Activated naive CD4-positive, alpha-beta T cell treated with anti-CD3 and anti-CD28 coated beads, Interleukin-2, amount 50 U/mL, for 16 hours (primary cell): ENCODE results near the gene ATP6V1C2.
"Not testable (repeated sequence)": the region's sequence is repeated elsewhere in the genome, so short reads cannot be mapped to it uniquely, and the experiment has no call there.

Experiments
- DNase-seq: peaks from one replicate; pipeline ENCODE4 v3.0.0-alpha.2; 2020

The ATP6V1C2 gene

GRCh38 chr2:10787176-10787968 is 65.9 kb downstream of the ATP6V1C2 start:
- no peak for DNase-seq

GRCh38 chr2:10788855-10789254 is 67.4 kb downstream of the ATP6V1C2 start:
- no peak for DNase-seq

- DNase-seq: no peak
Measured at GRCh38 chr2:10790228-10790973, 69.0 kb downstream of the ATP6V1C2 start.

- no peak for DNase-seq
Measured at GRCh38 chr2:10792001-10792634, 70.7 kb downstream of the ATP6V1C2 start.

GRCh38 chr2:10792660-10793400 is 71.4 kb downstream of the ATP6V1C2 start:
- no peak for DNase-seq

GRCh38 chr2:10793816-10794215 is 72.4 kb downstream of the ATP6V1C2 start:
- DNase-seq: no peak

GRCh38 chr2:10794876-10795275 is 73.4 kb downstream of the ATP6V1C2 start:
- DNase-seq: no peak

- no peak for DNase-seq
Measured at GRCh38 chr2:10795508-10796046, 74.1 kb downstream of the ATP6V1C2 start.

GRCh38 chr2:10796703-10797102 is 75.3 kb downstream of the ATP6V1C2 start:
- no peak for DNase-seq

GRCh38 chr2:10798783-10799182 is 77.4 kb downstream of the ATP6V1C2 start:
- DNase-seq: no peak

- DNase-seq: no peak
Measured at GRCh38 chr2:10800163-10800562, 78.7 kb downstream of the ATP6V1C2 start.

- no peak for DNase-seq
Measured at GRCh38 chr2:10802657-10803056, 81.2 kb downstream of the ATP6V1C2 start.

GRCh38 chr2:10805990-10806389 is 84.6 kb downstream of the ATP6V1C2 start:
- not testable (repeated sequence) for DNase-seq

GRCh38 chr2:10806543-10806942 is 85.1 kb downstream of the ATP6V1C2 start:
- no peak for DNase-seq

- no peak for DNase-seq
Measured at GRCh38 chr2:10810202-10811161, 89.1 kb downstream of the ATP6V1C2 start.

- no peak for DNase-seq
Measured at GRCh38 chr2:10811517-10811916, 90.1 kb downstream of the ATP6V1C2 start.

- DNase-seq: peak; percentile 95
Measured at GRCh38 chr2:10812362-10813162, 91.1 kb downstream of the ATP6V1C2 start, which contains the start of gene PDIA6. PDIA6 (minus strand) TSS chr2:10812785; CDS start chr2:10812696, 89 bp downstream.

GRCh38 chr2:10813163-10814138 is 92.0 kb downstream of the ATP6V1C2 start:
- not testable (repeated sequence) for DNase-seq

GRCh38 chr2:10814142-10814541 is 92.7 kb downstream of the ATP6V1C2 start:
- DNase-seq: no peak
